Measurements from ENCODE around the gene SH2B3. TPM values are rescaled to one million over a fixed set of nuclear protein-coding genes. Genes with fewer than 3 reads are reported as not detected.

The SH2B3 gene
- total and polyA plus RNA-seq, 9 of the 15 experiments (the other 6 are each of a cell fraction or from before 2014, with no cell fraction given) = 10.8 to 75.3 (median 37.4) TPM

GRCh38 chr12:111410431-111411184, 4.9 kb downstream of the SH2B3 start:
- intact Hi-C loops (cut with micrococcal nuclease) = no loop called here
- peak in 1 of 4 experiments; percentile 42 for DNase-seq (ENCODE audit: extremely low read depth in 1 of 4, low spot score in 3 of 4)
- Histone ChIP-seq H3K4me1 (replicated peaks in 1 of 2; ENCODE audit: control insufficient read depth in 2 of 2, insufficient read depth in 2 of 2, low read length in 2 of 2) (peaks cover 65 to 77% of the 10 kb centered on the region in 2 experiments), H3K27me3 (ENCODE audit: control insufficient read depth in 2 of 2, insufficient read depth in 2 of 2, low read length in 2 of 2) (no peaks in the 10 kb centered on the region), H4K20me1 (replicated peaks; ENCODE audit: control insufficient read depth, insufficient read depth, low read length) (peaks cover 68% of the 10 kb centered on the region), H3K79me2 (ENCODE audit: control insufficient read depth, insufficient read depth, low read length) (peaks cover 99% of the 10 kb centered on the region), H3K4me3 (peak overlapping the region; percentile 93), H3K9me1 (ENCODE audit: control insufficient read depth, insufficient read depth, low read length) (peaks cover 24% of the 10 kb centered on the region), H3K27ac (ENCODE audit: extremely low read depth, low read depth, low read length) (peak overlapping the region; percentile 92), H2AFZ (ENCODE audit: low read depth, low read length) (no peak overlapping the region), H3K36me3 (ENCODE audit: control insufficient read depth, insufficient read depth, low read length) (peaks cover 68% of the 10 kb centered on the region), H3K9me3 (replicated peaks; ENCODE audit: control insufficient read depth, insufficient read depth, low read depth, low read length) (no peaks in the 10 kb centered on the region), H3K4me2 (ENCODE audit: insufficient read depth, low read length) (peak overlapping the region; percentile 92), H3K9ac (ENCODE audit: insufficient read depth in 1 of 2, low read depth in 2 of 2, low read length in 2 of 2) (peak overlapping the region; percentile 90 to 91)
- no TSS peak for BruUV-seq (replicated peaks)
- WGBS (ENCODE audit: insufficient coverage, low coverage, missing lambda C conversion rate) = 32% methylated on average over 11 of the region's 12 CpGs
- no peak for FAIRE-seq
- CTCF ChIA-PET (ENCODE audit: low intra/inter-chr PET ratio) = interaction anchor here (0.6 kb wide), 1 partner anchor 13 kb away, joined by 3 read pairs; no protein-coding TSS in a partner anchor
- ATAC-seq = no peak
- in situ Hi-C loops (cut with MboI) = no loop called here
- POLR2A ChIA-PET = interaction anchor here (1.0 to 4.0 kb wide), 3 partner anchors 14 to 15 kb away, joined by 4 to 24 read pairs (median 5); no protein-coding TSS in a partner anchor
- TF ChIP-seq GABPA (tag; conservative IDR thresholded peaks at IDR 0.05; ENCODE audit: low read depth) = 0 out of 2 replicates have a peak, but pooled peaks have one; percentile 5
- TF ChIP-seq KAT8 (IDR thresholded peaks at IDR 0.05; ENCODE audit: low read depth) = no peak
- no peak for TF ChIP-seq YY1 (IDR thresholded peaks at IDR 0.05; ENCODE audit: borderline replicate concordance in 1 of 3, control insufficient read depth in 1 of 3, extremely low read depth in 1 of 3, insufficient read depth in 3 of 3, insufficient read length in 1 of 3, insufficient replicate concordance in 2 of 3, low read depth in 1 of 3, low read length in 2 of 3)
- no peak for TF ChIP-seq KDM1A (IDR thresholded peaks at IDR 0.05)
- TF ChIP-seq ETV1 (tag; conservative IDR thresholded peaks at IDR 0.05; ENCODE audit: low read depth) = no peak
- no peak for TF ChIP-seq TGIF2 (CRISPR knock-in tag; IDR thresholded peaks at IDR 0.05)
- no peak for TF ChIP-seq ZNF324 (CRISPR knock-in tag; IDR thresholded peaks at IDR 0.05)
- TF ChIP-seq NELFE (IDR thresholded peaks at IDR 0.05; ENCODE audit: insufficient read depth, insufficient read length) = no peak
- TF ChIP-seq HMG20A (CRISPR knock-in tag; conservative IDR thresholded peaks at IDR 0.05) = no peak
- no peak for TF ChIP-seq NEUROD1 (IDR thresholded peaks at IDR 0.05; ENCODE audit: borderline replicate concordance, low read depth, low read length, partially characterized antibody)
- no peak for TF ChIP-seq THRB (CRISPR knock-in tag; conservative IDR thresholded peaks at IDR 0.05)
- TF ChIP-seq MYBL2 (IDR thresholded peaks at IDR 0.05; ENCODE audit: low read depth) = no peak
- TF ChIP-seq MYBL2 (CRISPR knock-in tag; IDR thresholded peaks at IDR 0.05; ENCODE audit: borderline replicate concordance) = no peak
- TF ChIP-seq PATZ1 (CRISPR knock-in tag; IDR thresholded peaks at IDR 0.05; ENCODE audit: borderline replicate concordance) = no peak
- no peak for TF ChIP-seq NKRF (IDR thresholded peaks at IDR 0.05; ENCODE audit: borderline replicate concordance)
- no peak for TF ChIP-seq COPS2 (conservative IDR thresholded peaks at IDR 0.05)
